H1 (cell line): Measurements from ENCODE around the gene FAF2. TPM values are rescaled to one million over a fixed set of nuclear protein-coding genes. Genes with fewer than 3 reads are reported as not detected.

Experiments used
- CTCF ChIA-PET: fragments of 300-600 bp; sonication (Branson Sonifier 250); formaldehyde crosslinking; loops from one replicate; lab custom pipeline; 2021; ENCODE audit not compliant: partially characterized antibody; lab: Charles Lee
- POLR2A ChIA-PET: fragments of 300-600 bp; sonication (Branson Sonifier 250); formaldehyde crosslinking; loops from one replicate; lab custom pipeline; 2021; ENCODE audit warnings: inconsistent platforms; ENCODE audit not compliant: partially characterized antibody; lab: Charles Lee
- DNase-seq, 2 experiments: peaks; one replicate each; pipeline versions ENCODE4 v3.0.0 to v3.0.0-alpha.2; 2010 to 2022; ENCODE audit warnings: low spot score in 2 of 2, low read depth in 1 of 2, mixed read lengths in 1 of 2
- FAIRE-seq: peaks from 2 replicates; lab custom pipeline; 2011; peaks lifted over from hg19 to GRCh38; lab: Jason Lieb, UNC
- H2AFZ ChIP-seq: 2 replicates; pipeline ENCODE4 v1.8.1; 2012; ENCODE audit warnings: low read length, inconsistent platforms
- H2AK5ac ChIP-seq: 2 replicates; pipeline ENCODE4 v1.6.1; 2013; ENCODE audit warnings: low read depth, low read length
- H2BK120ac ChIP-seq: replicated peaks from 2 replicates; pipeline ENCODE3; 2013; ENCODE audit warnings: low read depth, low read length, inconsistent platforms
- H2BK12ac ChIP-seq: 2 replicates; pipeline ENCODE4 v1.6.1; 2013; ENCODE audit warnings: low read depth, low read length
- H2BK15ac ChIP-seq: 2 replicates; pipeline ENCODE4 v1.6.1; 2013; ENCODE audit warnings: low read length
- H2BK20ac ChIP-seq: 2 replicates; pipeline ENCODE4 v1.6.1; 2013; ENCODE audit warnings: low read length
- H2BK5ac ChIP-seq: 2 replicates; pipeline ENCODE4 v1.6.1; 2013; ENCODE audit warnings: low read depth, low read length
- H3K14ac ChIP-seq: 2 replicates; pipeline ENCODE4 v1.6.1; 2013; ENCODE audit warnings: inconsistent platforms; ENCODE audit not compliant: insufficient read length
- H3K18ac ChIP-seq: 2 replicates; pipeline ENCODE4 v1.6.1; 2013; ENCODE audit warnings: low read length; ENCODE audit errors: extremely low read depth
- H3K23ac ChIP-seq: 2 replicates; pipeline ENCODE4 v1.6.1; 2013; ENCODE audit warnings: inconsistent platforms; ENCODE audit not compliant: insufficient read length
- H3K23me2 ChIP-seq: 2 replicates; pipeline ENCODE4 v1.6.1; 2013; ENCODE audit warnings: low read depth, low read length
- H3K27ac ChIP-seq: 2 replicates; pipeline ENCODE4 v1.6.1; 2011; ENCODE audit warnings: low read depth, low read length, inconsistent platforms
- H3K27me3 ChIP-seq, 4 experiments: replicated peaks in 1 of 4; 1 replicate in 1 of 4; 2 replicates in 3 of 4; pipeline versions ENCODE4 v1.6.1 to v1.8.1; 2011 to 2013; ENCODE audit warnings: low read length in 3 of 4, mild to moderate bottlenecking in 3 of 4, inconsistent platforms in 2 of 4, mixed read lengths in 2 of 4, moderate library complexity in 1 of 4; ENCODE audit not compliant: control insufficient read depth in 3 of 4, insufficient read depth in 3 of 4; ENCODE audit errors: extremely low read depth in 1 of 4
- H3K36me3 ChIP-seq, 4 experiments: 2 replicates each; pipeline versions ENCODE4 v1.6.1 to v1.8.1; 2011 to 2013; ENCODE audit warnings: mild to moderate bottlenecking in 4 of 4, low read length in 3 of 4, moderate library complexity in 2 of 4, control low read depth in 1 of 4, inconsistent platforms in 1 of 4; ENCODE audit not compliant: insufficient read depth in 4 of 4, control insufficient read depth in 2 of 4
- H3K4ac ChIP-seq: replicated peaks from 2 replicates; pipeline ENCODE3; 2013; ENCODE audit warnings: low read length, low read depth, mixed read lengths, inconsistent platforms; ENCODE audit not compliant: insufficient read length
- H3K4me1 ChIP-seq, 4 experiments: replicated peaks in 1 of 4; 1 replicate in 1 of 4; 2 replicates in 3 of 4; pipeline versions ENCODE4 v1.6.1 to v1.8.1; 2011 to 2013; ENCODE audit warnings: low read length in 3 of 4, inconsistent platforms in 2 of 4, mixed read lengths in 1 of 4; ENCODE audit not compliant: insufficient read depth in 4 of 4, control insufficient read depth in 3 of 4
- H3K4me2 ChIP-seq, 2 experiments: 2 replicates each; pipeline versions ENCODE4 v1.6.1 to v1.8.1; 2011 to 2013; ENCODE audit warnings: low read depth in 2 of 2, low read length in 2 of 2, control low read depth in 1 of 2, inconsistent platforms in 1 of 2, mild to moderate bottlenecking in 1 of 2; ENCODE audit not compliant: insufficient read depth in 1 of 2
- H3K4me3 ChIP-seq, 4 experiments: fragments of 200-600, 300-600 bp in 1 of 4; sonication (generic), shearing (Covaris generic), sonication (Bioruptor Twin) in 1 of 4; 2 replicates each; pipeline versions ENCODE4 v1.5.1 to v1.8.1; 2011 to 2016; ENCODE audit warnings: low read length in 4 of 4, low read depth in 3 of 4, control low read depth in 2 of 4, inconsistent platforms in 2 of 4, mild to moderate bottlenecking in 2 of 4, mixed read lengths in 1 of 4, moderate library complexity in 1 of 4; ENCODE audit not compliant: insufficient read depth in 2 of 4; ENCODE audit errors: extremely low read depth in 1 of 4
- H3K56ac ChIP-seq: replicated peaks from 2 replicates; pipeline ENCODE3; 2013; ENCODE audit warnings: low read depth, mild to moderate bottlenecking, mixed read lengths, low read length, inconsistent platforms; ENCODE audit not compliant: insufficient read length
- H3K79me1 ChIP-seq: 2 replicates; pipeline ENCODE4 v1.6.1; 2013; ENCODE audit warnings: low read depth, low read length, control low read depth
- H3K79me2 ChIP-seq, 2 experiments: 2 replicates each; pipeline versions ENCODE4 v1.6.1 to v1.8.1; 2012 to 2013; ENCODE audit warnings: low read length in 2 of 2, mild to moderate bottlenecking in 2 of 2, inconsistent platforms in 1 of 2; ENCODE audit not compliant: insufficient read depth in 2 of 2, control insufficient read depth in 1 of 2
- H3K9ac ChIP-seq, 4 experiments: replicated peaks in 1 of 4; 1 replicate in 1 of 4; 2 replicates in 3 of 4; pipeline versions ENCODE4 v1.6.1 to v1.8.1; 2011 to 2013; ENCODE audit warnings: low read depth in 3 of 4, low read length in 3 of 4, control low read depth in 2 of 4, mild to moderate bottlenecking in 2 of 4, moderate library complexity in 2 of 4, inconsistent platforms in 1 of 4; ENCODE audit errors: extremely low read depth in 1 of 4
- H3K9me3 ChIP-seq, 2 experiments: 2 replicates each; pipeline versions ENCODE4 v1.6.1 to v1.8.1; 2012 to 2013; ENCODE audit warnings: mild to moderate bottlenecking in 2 of 2, moderate library complexity in 2 of 2, control low read depth in 1 of 2, inconsistent platforms in 1 of 2, low read depth in 1 of 2, low read length in 1 of 2, mixed read lengths in 1 of 2; ENCODE audit not compliant: insufficient read depth in 2 of 2
- H4K20me1 ChIP-seq, 2 experiments: replicated peaks in 1 of 2; 2 replicates each; pipeline versions ENCODE3 to v1.8.1; 2011 to 2013; ENCODE audit warnings: inconsistent platforms in 2 of 2, low read length in 2 of 2, mild to moderate bottlenecking in 1 of 2; ENCODE audit not compliant: insufficient read depth in 2 of 2, control insufficient read depth in 1 of 2
- H4K5ac ChIP-seq: 2 replicates; pipeline ENCODE4 v1.6.1; 2013; ENCODE audit warnings: low read length, low read depth, mixed read lengths, inconsistent platforms; ENCODE audit not compliant: insufficient read length
- H4K8ac ChIP-seq: 2 replicates; pipeline ENCODE4 v1.8.0; 2013; ENCODE audit warnings: mild to moderate bottlenecking, moderate library complexity, low read length, inconsistent platforms; ENCODE audit not compliant: insufficient read depth; ENCODE audit errors: extremely low read depth
- H4K91ac ChIP-seq: replicated peaks from 2 replicates; pipeline ENCODE3; 2013; ENCODE audit warnings: low read length, mixed read lengths, inconsistent platforms; ENCODE audit not compliant: insufficient read length
- CHD1 ChIP-seq: IDR thresholded peaks from 2 replicates; pipeline ENCODE4 v1.6.1; 2012; ENCODE audit warnings: low read depth, low read length, improper control_type of control experiment
- CTBP2 ChIP-seq: IDR thresholded peaks from 2 replicates; pipeline ENCODE4 v1.7.0; 2011; ENCODE audit warnings: borderline replicate concordance, mild to moderate bottlenecking, moderate library complexity, mixed read lengths, low read length; ENCODE audit not compliant: insufficient read depth, insufficient read length
- FOSL1 ChIP-seq: IDR thresholded peaks from 2 replicates; pipeline ENCODE4 v1.6.1; 2011; ENCODE audit warnings: mild to moderate bottlenecking, low read depth, low read length, moderate library complexity; ENCODE audit not compliant: insufficient read depth
- HDAC2 ChIP-seq, 2 experiments: fragments of 300-600 bp in 1 of 2; sonication (generic) in 1 of 2; IDR thresholded peaks; 2 replicates each; pipeline ENCODE4 v1.6.1; 2011 to 2012; ENCODE audit warnings: low read depth in 2 of 2, low read length in 2 of 2, mild to moderate bottlenecking in 2 of 2, moderate library complexity in 2 of 2, borderline replicate concordance in 1 of 2, inconsistent platforms in 1 of 2
- PHF8 ChIP-seq: fragments of 200-600 bp; sonication (generic); conservative IDR thresholded peaks from 2 replicates; pipeline ENCODE4 v1.7.1; 2012; ENCODE audit warnings: low read depth, mild to moderate bottlenecking, inconsistent platforms, low read length, moderate library complexity
- POLR2A ChIP-seq, 2 experiments: IDR thresholded peaks; 1 replicate in 1 of 2; 2 replicates in 1 of 2; pipeline ENCODE4 v1.6.1; 2011; ENCODE audit warnings: low read depth in 2 of 2, low read length in 2 of 2, mild to moderate bottlenecking in 2 of 2; ENCODE audit errors: control extremely low read depth in 1 of 2
- POLR2AphosphoS5 ChIP-seq: IDR thresholded peaks from 2 replicates; pipeline ENCODE4 v1.6.1; 2011; ENCODE audit warnings: low read depth, low read length
- RFX5 ChIP-seq: IDR thresholded peaks from 2 replicates; pipeline ENCODE4 v1.6.1; 2011; ENCODE audit warnings: low read depth, low read length, improper control_type of control experiment, borderline replicate concordance
- SIRT6 ChIP-seq: IDR thresholded peaks from one replicate; pipeline ENCODE4 v1.7.1; 2012; ENCODE audit warnings: low read length, inconsistent platforms
- SRF ChIP-seq: IDR thresholded peaks from 2 replicates; pipeline ENCODE4 v1.6.1; 2011; ENCODE audit warnings: mild to moderate bottlenecking, low read depth, low read length, moderate library complexity
- TAF1 ChIP-seq: IDR thresholded peaks from 2 replicates; pipeline ENCODE4 v1.6.1; 2011; ENCODE audit warnings: mild to moderate bottlenecking, low read depth, low read length
- TCF12 ChIP-seq: IDR thresholded peaks from 2 replicates; pipeline ENCODE4 v1.6.1; 2011; ENCODE audit warnings: low read depth, mild to moderate bottlenecking, low read length
- WGBS, 2 experiments: shearing (Covaris generic) in 1 of 2; methylation state at CpG; one replicate each; pipeline versions ENCODE4 v1.1.6 to v1.1.7; 2013 to 2015; ENCODE audit warnings: low lambda C conversion rate in 2 of 2, mixed read lengths in 2 of 2, inconsistent platforms in 1 of 2, low coverage in 1 of 2, missing lambda C conversion rate in 1 of 2; ENCODE audit not compliant: insufficient replicate concordance in 2 of 2, insufficient coverage in 1 of 2, insufficient read length in 1 of 2; ENCODE audit errors: extremely low coverage in 1 of 2, missing lambda C conversion rate in 1 of 2; 5-methylcytosine and 5-hydroxymethylcytosine counted together
- polyA plus RNA-seq, 7 experiments: library from polyadenylated mRNA; depleted of rRNA in 3 of 7; stranded (reverse) in 5 of 7; unstranded in 2 of 7; fragments of >200 nt in 5 of 7; fragments of 200-250 nt in 2 of 7; gene quantifications; 1 replicate in 5 of 7; 2 replicates in 1 of 7; 4 replicates in 1 of 7; pipeline versions ENCODE4 v1.2.1 to v1.2.3, GENCODE V29; 2011 to 2013; ENCODE audit warnings: missing spikeins in 2 of 7, mixed read lengths in 2 of 7
- total RNA-seq: library from RNA; stranded (reverse); fragmentation: NEBNext Ultra II Directional; extraction: Animal tissue kit (Norgen Biotek cat#: 25700); gene quantifications from 2 replicates; pipeline ENCODE4 v1.2.1, GENCODE V29; 2021

The FAF2 gene
- total and polyA plus RNA-seq, 2 of the 8 experiments (the other 6 are each of a cell fraction or from before 2014, with no cell fraction given) = 20.8 to 35.8 TPM

DNA sequence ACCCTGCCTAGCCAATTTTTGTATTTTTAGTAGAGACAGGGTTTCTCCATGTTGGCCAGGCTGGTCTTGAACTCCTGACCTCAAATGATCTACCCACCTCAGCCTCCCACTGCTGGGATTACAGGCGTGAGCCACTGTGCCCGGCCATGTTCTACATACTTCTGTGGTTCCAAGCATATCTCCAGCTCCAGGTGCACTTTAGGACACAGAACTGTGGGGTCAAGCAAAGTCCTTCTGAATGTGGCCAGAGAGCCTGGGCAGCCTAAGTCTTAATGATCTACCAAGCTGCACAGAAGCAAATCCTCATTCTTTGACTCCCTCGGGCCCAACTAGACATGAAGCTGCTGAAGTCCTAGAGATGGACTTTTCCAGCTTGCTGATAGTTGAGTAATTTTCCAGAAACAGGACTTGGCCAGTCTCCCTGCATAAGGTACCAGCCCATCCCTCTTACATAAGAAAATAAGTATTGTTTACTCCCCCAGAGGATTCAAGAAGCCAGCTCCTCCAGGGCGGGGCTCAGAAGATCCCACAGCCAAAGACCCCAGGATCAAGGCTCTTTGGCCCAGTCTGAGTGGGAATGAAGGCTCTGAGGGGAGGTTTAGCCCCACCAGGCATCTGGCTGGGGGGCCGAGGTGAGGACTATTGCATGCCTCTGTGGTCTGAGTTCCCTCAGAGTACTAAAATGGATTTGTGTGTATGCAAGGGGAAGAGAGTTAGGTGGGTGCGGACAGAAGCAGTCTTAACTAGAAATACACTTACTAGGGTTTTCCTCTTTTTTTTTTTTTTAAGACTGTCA lies 40.5 kb upstream of the FAF2 start:
- no peak for DNase-seq
- Histone ChIP-seq H3K23ac (no peak overlapping the region), H3K4me3 (no peak overlapping the region), H3K27me3 (no peaks in the 10 kb centered on the region), H3K36me3 (0 out of 8 replicates have a peak, but pooled peaks cover 0 to 2% (median 0%) of the 10 kb centered on the region in 4 experiments), H2BK20ac (no peak overlapping the region), H3K9ac (no peak overlapping the region), H3K4me2 (no peak overlapping the region), H2BK120ac (no peak overlapping the region), H3K4me1 (no peaks in the 10 kb centered on the region; a peak in 1 of 7 replicates), H3K14ac (no peak overlapping the region), H3K56ac (no peak overlapping the region), H3K23me2 (no peaks in the 10 kb centered on the region), H3K27ac (no peak overlapping the region), H2AFZ (no peak overlapping the region), H2AK5ac (no peak overlapping the region), H3K4ac (no peak overlapping the region), H4K8ac (no peak overlapping the region), H3K18ac (no peak overlapping the region), H2BK15ac (no peak overlapping the region), H3K79me2 (no peaks in the 10 kb centered on the region), H4K91ac (no peak overlapping the region), H3K9me3 (no peaks in the 10 kb centered on the region), H2BK5ac (no peak overlapping the region), H4K20me1 (no peaks in the 10 kb centered on the region), H2BK12ac (no peak overlapping the region), H4K5ac (no peak overlapping the region), H3K79me1 (no peaks in the 10 kb centered on the region)
- ChIA-PET CTCF (interaction anchor here (0.6 to 6.4 kb wide), 11 partner anchors 9 to 158 kb away, joined by 3 to 83 read pairs (median 5); partner anchors contain the start of gene CLTB), POLR2A (interaction anchor here (1.2 to 7.7 kb wide), 5 partner anchors 9 to 128 kb away, joined by 3 to 57 read pairs (median 5); partner anchors contain the start of genes CLTB, HIGD2A, NOP16 and RNF44)
- no peak for FAIRE-seq
- WGBS, 2 experiments = 85% methylated on average over 6 of the region's 6 CpGs; no CpG with 5 or more reads in 1 of the 2 experiments
- TF ChIP-seq CHD1 = no peak
- TF ChIP-seq POLR2AphosphoS5 = no peak
- TF ChIP-seq RFX5 = no peak
- TF ChIP-seq POLR2A (IDR thresholded peaks at IDR 0.05; ENCODE audit: control extremely low read depth in 1 of 2, low read depth in 2 of 2, low read length in 2 of 2) = no peak
- no peak for TF ChIP-seq HDAC2 (IDR thresholded peaks at IDR 0.05; ENCODE audit: borderline replicate concordance in 1 of 2, low read depth in 2 of 2, low read length in 2 of 2)
- TF ChIP-seq CTBP2 = no peak
- no peak for TF ChIP-seq SRF
- TF ChIP-seq PHF8 = no peak
- TF ChIP-seq FOSL1 = no peak
- TF ChIP-seq SIRT6 = no peak
- no peak for TF ChIP-seq TCF12
- no peak for TF ChIP-seq TAF1
